Measurements from ENCODE around the gene CCDC137.
"Not testable (repeated sequence)": the region's sequence is repeated elsewhere in the genome, so short reads cannot be mapped to it uniquely, and the experiment has no call there.

The CCDC137 gene, protein sequence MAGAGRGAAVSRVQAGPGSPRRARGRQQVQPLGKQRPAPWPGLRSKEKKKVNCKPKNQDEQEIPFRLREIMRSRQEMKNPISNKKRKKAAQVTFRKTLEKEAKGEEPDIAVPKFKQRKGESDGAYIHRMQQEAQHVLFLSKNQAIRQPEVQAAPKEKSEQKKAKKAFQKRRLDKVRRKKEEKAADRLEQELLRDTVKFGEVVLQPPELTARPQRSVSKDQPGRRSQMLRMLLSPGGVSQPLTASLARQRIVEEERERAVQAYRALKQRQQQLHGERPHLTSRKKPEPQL
- total RNA-seq = 17.5 to 28.6 (median 19.9) reads per million in 4 donors

DNA sequence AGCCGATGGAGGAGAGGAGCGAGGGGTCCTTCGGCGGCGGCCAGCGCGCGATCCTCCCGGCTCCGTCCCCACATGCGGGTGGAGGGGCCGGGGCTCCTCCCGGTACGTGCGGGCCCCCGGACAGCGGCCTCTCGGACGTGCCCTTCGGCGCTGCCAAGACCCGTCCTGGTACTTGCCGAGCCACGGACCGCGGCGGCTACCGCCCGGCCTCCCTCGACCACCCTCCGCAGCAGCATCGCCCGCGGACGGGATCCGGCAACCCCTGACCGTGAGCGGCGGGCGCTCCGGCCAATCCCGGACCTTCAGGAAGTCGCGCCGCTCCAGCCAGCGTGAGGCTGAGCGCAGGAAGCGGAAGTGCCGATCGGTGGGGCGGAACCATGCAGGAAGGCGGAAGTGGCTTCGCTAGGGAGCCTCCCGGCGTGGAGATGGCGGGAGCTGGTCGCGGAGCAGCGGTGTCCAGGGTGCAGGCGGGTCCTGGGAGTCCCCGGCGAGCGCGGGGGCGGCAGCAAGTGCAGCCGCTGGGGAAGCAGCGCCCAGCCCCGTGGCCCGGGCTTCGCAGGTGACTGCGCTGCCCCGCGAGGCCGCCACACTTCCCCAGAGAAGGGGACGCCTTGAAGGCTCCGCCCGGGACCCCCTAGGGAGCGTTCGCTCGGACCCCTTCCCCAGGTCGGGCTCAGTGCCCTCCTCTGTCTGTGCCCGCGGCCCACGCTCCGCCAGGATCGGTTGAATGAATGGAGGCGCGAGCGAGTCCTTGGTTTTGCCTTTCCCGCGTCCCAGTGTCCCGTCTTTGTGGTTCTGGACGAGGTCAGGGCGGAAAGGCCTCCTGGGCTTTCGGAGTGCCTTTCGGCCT lies at the start of gene CCDC137, which contains the start of gene OXLD1:
Gene CCDC137, plus strand, starts transcription at position 396 of the 850 bp plus-strand sequence. Its CDS starts 30 bp downstream, at position 426.
Gene OXLD1, minus strand, starts transcription at position 264 of the 850 bp plus-strand sequence. Its CDS starts 28 bp downstream, at position 236.
- peak; percentile 83 to 95 (median 88) for DNase-seq

DNA sequence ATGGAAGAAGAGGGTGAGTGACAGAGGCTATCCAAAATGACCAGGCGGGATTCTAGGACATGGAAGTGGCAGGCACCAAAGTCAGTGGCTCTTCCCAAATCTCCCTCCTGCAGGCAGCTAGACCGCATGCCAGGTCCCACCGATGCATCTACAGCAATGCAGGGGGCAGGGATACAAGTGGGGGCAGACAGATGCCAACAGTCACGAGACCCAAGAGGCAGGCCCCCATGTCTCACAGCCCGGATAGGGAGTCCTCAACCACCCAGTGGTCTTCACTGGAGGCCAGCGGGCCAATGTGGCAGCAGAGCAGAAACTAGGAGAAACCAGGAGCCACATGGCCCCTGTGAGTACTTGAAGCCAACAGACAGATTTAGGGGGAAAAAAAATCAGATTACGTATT lies 49.7 kb upstream of the CCDC137 start:
- no peak for DNase-seq

DNA sequence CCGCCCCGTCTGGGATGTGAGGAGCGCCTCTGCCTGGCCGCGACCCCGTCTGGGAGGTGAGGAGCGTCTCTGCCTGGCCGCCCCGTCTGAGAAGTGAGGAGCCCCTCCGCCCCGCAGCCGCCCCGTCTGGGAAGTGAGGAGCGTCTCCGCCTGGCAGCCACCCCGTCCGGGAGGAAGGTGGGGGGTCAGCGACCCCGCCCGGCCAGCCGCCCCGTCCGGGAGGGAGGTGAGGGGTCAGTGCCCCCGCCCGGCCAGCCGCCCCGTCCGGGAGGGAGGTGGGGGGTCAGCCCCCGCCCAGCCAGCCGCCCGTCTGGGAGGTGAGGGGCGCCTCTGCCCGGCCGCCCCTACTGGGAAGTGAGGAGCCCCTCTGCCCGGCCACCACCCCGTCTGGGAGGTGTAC lies 48.2 kb upstream of the CCDC137 start:
- not testable (repeated sequence) for DNase-seq

DNA sequence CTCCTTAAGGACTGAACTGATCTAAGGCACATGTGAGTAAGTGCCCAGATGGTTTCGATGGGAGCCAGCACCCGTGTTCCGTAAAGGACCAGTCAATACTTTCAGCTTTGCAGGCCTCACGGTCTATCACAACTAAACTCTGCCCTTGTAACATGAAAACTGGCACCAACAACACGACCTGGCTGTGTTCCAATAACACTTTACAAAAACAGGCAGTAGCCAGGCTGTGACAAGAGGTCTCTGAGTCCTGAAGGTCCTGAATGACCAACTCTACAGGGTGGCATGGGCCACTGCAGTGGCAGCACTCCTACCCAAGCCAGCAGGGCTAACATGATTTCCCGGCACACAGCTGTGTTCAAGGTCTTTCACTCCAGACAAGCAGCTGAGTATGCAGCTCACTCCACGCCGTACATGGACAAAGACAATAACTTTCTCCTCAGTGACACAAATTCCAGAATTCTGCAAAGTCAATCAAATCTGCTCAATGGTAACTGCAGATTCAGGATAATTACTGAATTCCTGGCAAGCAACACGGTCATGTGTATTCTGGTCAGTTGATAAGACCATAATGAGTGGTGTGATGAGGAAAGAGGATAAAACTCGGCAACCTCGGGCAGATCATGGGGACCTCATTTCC lies 44.9 kb upstream of the CCDC137 start:
- no peak for DNase-seq

DNA sequence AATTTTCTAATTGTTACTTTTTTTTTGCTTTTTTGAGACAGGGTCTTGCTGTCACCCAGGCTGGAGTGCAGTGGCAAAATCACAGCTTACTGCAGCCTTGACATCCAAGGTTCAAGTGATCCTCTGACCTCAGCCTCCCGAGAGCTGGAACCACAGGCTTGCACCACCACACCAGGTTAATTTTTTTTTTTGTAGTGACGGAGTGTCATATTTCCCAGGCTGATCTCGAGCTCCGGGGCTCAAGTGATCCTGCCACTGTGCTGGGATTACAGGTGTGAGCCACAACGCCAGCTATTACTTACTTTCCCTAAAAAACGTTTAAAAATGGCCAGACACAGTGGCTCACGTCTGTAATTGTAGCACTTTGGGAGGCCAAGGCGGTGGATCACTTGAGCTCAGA lies 36.3 kb upstream of the CCDC137 start:
- no peak for DNase-seq

DNA sequence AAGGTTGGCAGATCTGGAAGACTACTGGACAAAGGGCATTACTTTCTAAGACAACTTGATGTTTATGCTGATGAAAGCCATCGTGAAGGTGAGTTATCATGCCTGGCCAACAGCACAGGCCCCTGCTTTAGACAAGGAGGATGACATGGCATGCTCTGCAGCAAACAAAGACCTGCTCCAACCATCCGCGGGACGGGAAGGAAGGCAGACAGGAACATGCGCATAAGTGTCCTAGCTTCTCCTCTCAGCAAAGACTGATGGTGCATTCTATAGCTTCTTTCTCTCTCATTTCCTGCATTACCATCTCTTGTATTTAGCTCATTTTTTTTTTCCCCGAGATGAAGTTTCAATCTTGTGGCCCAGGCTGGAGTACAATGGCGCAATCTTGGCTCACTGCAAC lies 35.1 kb upstream of the CCDC137 start:
- no peak for DNase-seq

DNA sequence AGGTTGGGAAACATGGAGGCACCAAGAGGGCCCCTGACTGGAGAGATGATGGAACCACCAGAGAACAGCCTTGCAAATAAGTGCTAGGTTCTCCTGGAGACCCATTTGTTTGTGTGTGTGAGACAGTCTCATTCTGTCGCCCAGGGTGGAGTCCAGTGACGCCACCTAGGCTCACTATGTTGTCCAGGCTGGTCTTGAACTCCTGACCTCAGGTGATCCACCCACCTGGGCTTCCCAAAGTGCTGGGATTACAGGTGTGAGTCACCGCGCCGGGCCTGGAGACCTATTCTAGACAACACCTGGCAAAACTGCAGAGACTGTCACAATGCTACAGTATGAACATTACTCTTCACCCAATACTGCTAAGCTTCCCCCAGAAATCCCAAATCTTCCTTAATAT lies 31.1 kb upstream of the CCDC137 start:
- DNase-seq = no peak

DNA sequence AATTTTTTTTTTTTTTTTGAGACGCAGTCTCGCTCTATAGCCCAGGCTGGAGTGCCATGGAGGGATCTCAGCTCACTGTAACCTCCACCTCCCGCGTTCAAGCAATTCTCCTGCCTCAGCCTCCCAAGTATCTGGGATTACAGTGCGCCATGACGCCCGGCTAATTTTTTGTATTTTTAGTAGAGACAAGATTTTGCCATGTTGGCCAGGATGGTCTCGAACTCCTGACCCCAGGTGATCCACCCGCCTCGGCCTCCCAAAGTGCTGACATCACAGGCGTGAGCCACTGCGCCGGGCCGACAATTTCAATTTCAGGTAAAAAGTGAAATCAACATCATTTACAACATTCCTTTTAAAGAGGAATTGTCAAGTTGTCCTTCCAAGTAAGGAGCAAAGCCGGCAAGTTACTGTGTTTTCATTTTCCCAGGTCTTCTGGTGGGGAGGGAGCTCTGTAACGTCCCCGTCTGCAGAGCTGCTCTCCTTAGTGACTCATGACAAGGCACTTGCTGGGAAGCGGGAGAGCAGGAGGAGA lies 30.5 kb upstream of the CCDC137 start:
- DNase-seq = no peak

DNA sequence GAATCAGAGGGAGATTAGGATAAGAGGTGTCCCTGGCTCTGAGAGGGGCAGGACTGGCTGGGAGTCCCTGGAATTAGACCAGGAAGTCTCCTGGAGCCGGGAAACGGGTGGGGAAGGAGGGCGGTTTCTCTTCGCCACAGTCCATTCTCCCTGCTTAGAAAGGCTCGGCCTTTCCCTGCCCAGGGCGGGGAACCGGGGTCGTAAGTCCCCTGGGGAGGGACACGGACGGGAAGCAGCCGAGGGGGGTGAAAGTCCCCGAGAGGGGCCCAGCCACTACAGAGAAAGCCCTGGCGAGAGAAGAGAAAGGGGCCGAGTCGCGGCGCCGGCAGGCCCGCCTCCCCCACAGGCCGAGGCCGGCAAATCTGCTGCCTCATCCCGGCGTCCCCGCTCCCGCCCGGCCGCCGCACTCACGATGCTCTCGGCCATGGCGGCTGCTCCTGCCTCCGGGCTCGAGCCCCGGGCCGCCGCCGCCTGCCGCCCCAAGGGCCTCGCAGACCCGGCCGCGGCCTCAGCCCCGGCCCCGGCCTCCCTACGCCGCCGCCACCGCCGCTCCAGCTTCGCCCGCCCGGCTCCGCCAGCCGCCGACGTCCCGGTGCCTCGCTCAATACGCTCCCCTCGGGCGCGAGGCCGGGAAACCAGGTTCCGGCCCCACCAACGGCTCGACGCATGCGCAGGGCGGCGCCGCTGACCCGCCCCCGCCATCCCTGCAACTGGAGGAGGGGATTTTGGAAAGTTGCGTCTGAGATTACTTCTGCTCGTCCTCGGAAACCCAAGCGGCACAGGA lies 29.8 kb upstream of the CCDC137 start, which contains the start of the genes NPLOC4 and TSPAN10:
Gene NPLOC4, minus strand, starts transcription at position 608 of the 784 bp plus-strand sequence. Its CDS starts 182 bp downstream, at position 426.
Gene TSPAN10, plus strand, starts transcription at position 692 of the 784 bp plus-strand sequence. CDS start 5,217 bp downstream, outside the sequence.
- DNase-seq = peak; percentile 64 to 84 (median 76)

DNA sequence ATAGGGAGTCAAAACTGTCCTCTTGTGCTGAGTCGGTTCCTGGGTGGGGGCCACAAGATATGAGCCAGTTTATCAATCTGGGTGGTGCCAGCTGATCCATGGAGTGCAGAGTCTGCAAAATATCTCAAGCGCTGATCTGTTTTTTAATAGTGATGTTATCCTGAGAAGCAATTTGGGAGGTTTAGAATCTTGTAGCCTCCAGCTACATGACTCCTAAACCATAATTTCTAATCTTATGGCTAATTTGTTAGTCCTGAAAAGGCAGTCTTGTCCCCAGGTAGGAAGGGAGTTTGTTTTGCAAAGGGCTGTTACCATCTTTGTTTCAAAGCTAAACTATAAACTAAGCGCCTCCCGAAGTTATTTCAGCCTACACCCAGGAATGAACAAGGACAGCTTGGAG lies 27.9 kb upstream of the CCDC137 start:
- no peak for DNase-seq

DNA sequence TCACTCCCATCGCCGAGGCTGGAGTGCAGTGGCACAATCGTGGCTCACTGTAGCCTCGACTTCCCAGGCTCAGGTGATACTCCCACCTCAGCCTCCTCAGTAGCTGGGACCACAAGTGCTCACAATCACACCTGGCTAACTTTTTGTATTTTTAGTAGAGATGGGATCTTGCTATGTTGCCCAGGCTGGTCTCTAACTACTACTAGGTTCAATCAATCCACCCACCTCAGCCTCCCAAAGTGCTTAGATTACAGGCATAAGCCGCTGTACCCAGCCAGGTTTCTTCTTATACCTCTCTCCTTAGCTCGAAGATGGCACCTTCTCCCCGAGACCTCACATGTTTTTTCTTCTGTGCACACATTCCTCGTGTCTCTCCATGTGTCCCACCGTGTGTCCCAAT lies 26.5 kb upstream of the CCDC137 start:
- no peak for DNase-seq

DNA sequence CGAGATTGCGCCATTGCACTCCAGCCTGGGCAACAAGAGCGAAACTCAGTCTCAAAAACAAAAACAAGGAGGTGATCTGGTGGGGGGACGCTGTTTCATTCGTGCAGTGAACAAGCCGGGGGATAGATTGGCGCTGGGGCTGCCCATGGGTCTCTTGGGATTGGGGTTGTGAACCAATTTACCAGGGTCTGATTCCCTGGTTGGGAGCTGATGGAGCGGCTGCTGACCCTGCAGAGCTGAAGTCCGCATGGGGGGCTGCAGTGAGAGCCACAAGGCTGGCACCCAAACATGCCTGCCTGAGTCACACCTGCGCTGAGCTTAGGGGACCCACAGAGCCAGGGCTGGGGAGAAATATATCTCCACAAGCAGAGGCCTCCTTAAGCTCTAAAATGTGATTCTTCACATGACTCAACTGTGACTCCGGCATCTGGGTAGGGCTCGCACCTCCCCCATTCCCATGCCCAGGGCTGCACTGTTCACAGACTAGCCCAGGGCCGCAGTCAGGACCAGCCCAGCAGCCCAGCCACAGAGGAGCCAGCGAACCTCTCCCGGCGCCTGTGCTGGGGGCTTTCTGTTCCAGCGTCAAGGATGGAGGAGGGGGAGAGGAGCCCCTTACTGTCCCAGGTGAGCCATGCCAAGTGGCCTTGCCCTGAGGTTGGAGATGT lies 24.6 kb upstream of the CCDC137 start:
- DNase-seq = no peak

DNA sequence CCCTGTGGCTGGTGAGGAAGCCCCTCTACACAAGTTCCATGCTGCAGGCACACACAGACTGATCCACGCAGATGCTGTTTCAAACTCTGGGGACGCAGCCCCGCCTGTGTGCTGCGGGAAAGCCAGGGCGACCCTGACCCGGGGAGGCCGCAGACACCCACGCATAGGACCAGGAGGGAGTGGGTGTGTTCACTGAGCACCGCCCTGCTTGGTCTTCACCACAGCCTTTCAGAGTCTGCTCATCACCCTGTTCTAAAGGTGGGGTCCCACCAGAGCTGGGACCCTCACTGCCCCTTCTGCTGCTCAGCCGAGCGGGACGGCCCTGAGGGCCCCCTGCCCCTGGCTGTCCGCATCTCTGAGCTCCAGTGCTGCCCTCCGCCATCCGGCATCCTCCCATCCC lies 22.0 kb upstream of the CCDC137 start:
- no peak for DNase-seq

DNA sequence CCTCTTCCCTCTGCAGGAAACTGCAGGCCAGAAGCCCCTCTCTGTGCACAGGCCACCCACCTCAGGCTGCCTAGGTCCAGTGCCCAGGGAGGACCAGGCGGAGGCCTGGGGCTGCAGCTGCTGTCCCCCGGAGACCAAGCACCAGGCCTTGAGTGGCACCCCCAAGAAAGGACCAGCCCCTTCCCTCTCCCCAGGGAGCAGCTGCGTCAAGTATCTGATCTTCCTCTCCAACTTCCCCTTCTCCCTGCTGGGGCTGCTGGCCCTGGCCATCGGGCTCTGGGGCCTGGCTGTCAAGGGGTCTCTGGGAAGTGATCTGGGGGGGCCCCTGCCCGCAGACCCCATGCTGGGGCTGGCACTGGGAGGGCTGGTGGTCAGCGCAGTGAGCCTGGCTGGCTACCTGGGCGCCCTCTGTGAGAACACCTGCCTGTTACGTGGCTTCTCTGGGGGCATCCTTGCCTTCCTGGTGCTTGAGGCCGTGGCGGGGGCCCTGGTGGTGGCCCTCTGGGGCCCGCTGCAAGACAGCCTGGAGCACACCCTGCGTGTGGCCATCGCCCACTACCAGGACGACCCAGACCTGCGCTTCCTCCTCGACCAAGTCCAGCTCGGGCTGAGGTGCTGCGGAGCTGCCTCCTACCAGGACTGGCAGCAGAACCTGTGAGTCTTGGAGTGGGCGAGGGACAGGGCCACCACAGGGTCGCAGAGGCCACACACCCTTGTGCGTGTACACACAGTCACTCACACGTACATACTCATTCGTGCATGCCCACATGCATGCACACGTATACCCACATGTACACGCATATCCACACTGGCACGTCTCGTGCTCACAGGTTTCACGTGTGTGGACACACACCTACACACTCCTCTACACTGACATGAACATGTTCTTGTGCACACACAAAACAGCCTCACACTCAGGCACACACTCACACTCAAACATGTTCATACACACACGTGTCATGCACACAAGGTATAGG lies 21.3 kb upstream of the CCDC137 start:
- DNase-seq = no peak

DNA sequence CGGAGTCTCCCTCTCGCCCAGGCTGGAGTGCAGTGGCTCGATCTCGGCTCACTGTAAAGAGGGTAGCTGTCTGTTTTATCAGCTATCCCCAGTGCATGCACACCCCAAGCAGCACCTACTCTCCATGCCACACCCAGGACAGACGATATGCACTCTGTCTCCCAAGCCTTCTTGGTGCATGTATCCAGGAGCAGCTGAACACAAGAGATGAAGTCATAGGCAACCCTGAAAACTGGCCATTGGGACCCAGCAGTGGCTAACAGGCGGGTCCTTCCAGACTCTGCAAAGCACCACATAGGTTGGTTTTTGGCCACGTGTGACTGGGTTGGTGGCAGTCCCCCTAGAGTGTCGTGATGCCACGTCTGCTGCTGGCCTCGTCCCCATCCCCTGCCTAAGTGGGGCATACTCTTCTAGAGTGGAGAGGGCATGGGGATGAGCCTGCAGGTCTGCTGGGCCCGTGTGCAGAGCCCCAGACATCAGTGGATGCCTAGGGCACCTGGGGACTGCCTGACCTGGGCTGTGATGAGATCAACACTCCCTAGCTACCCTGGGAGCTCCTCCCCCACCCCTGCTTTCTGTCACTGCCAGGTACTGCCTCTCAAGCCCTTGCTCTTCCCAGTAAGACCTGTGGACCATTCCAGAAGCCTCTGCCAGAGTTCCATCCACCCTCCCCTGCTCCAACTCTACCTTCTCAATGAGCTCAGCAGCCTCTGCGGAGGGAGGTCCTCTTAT lies 19.5 kb upstream of the CCDC137 start:
- no peak for DNase-seq

DNA sequence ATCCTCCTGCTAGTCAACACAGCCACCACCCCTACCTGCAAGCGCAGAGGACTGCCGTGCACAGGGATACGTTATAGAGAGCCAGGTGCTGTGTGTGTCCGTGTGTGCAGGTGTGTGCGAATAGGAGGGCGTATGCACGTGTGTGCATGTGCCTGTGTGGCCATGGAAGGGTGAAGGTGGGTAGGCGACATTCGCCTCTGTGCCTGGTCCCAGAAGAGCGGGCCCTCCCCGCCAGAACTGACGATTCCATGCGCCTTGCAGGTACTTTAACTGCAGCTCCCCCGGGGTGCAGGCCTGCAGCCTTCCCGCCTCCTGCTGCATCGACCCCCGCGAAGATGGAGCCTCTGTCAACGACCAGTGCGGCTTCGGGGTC lies 18.9 kb upstream of the CCDC137 start:
- no peak for DNase-seq

DNA sequence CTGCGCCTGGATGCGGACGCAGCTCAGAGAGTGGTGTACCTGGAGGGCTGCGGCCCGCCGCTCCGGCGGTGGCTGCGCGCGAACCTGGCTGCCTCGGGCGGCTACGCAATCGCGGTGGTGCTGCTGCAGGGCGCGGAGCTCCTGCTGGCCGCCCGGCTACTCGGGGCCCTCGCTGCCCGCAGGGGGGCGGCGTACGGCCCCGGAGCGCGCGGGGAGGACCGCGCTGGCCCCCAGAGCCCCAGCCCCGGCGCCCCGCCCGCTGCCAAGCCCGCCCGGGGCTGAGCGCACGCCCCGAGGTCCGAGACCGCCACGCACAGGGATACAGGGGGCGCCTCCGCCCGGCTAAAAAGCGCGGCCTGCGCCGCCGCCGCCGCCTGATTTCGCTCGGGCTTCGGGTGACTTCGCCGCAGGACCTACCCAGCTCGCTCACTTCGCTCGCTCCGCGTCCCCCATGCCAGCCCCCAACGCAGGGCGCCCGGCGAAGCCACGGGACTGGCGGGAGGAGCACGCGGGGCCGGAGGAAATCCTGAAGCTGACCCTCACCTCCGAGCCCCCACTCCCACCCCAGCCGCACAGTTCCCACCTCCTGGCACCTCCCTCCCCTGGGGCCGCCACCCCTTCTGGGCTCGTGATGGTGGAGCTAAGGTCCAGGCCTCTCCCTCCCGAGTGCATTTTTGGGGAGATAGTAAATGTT lies 18.4 kb upstream of the CCDC137 start:
- DNase-seq = no peak

DNA sequence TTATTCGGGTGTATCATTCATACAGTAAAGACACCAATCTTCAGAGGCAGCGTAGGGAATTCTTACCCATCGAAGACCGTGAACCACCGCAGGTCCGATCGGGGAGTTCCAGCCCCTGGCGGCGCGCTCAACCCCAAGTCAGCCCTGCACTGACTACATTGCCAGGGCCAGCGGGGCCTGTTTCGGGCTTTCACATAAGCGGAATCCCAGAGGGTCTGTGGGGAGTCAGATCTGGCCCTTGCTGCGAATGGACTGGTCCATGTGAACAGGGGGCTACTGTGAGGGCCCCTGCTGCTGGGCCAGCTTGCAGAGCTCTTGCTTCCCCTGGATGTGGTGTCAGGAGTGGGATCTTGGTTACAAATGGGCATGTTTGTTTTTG lies 17.8 kb upstream of the CCDC137 start:
- DNase-seq = no peak

DNA sequence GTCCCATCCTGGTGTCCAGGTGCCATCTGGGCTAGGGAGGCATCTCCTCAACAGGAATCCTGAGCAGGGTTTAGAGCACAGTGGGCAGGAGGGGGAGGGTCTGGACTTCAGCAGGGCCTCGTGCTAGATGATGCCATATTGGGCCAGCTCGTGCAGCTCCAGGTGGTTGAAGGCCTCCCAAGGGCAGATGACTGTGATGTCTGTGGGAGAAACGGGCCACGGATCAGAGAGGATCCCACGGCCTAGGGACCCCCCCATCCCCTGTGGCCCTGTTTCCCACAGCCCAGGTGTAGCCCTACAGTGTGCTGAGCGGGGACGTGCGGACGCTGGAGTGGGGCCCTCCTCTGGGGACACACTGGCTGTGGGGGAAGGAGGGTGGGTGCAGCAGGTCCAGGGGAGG lies 15.6 kb upstream of the CCDC137 start:
- no peak for DNase-seq
